ENCODE data around the gene IL22RA1.

IL22RA1 gene

GRCh38 chr1:24141311-24141997 is 1.5 kb downstream of the IL22RA1 start:
- H3K4me3 ChIP-seq (ENCODE audit: low read length), result no peak overlapping the region
- DNase-seq (ENCODE audit: low read depth, low spot score), result no peak

GRCh38 chr1:24140741-24141181 is 2.2 kb downstream of the IL22RA1 start:
- DNase-seq (ENCODE audit: low read depth, low spot score), result no peak
- H3K4me3 ChIP-seq (ENCODE audit: low read length), result no peak overlapping the region

GRCh38 chr1:24139841-24140425 is 3.0 kb downstream of the IL22RA1 start:
- DNase-seq (ENCODE audit: low read depth, low spot score), result no peak
- no peak overlapping the region for H3K4me3 ChIP-seq (ENCODE audit: low read length)

- no peak overlapping the region for H3K4me3 ChIP-seq (ENCODE audit: low read length)
- no peak for DNase-seq (ENCODE audit: low read depth, low spot score)
These were observed 3.8 kb downstream of the IL22RA1 start for GRCh38 chr1:24139222-24139489.

GRCh38 chr1:24138476-24139221 is 4.3 kb downstream of the IL22RA1 start:
- DNase-seq (ENCODE audit: low read depth, low spot score), result no peak
- H3K4me3 ChIP-seq (ENCODE audit: low read length), result no peak overlapping the region

GRCh38 chr1:24136956-24137539 is 5.9 kb downstream of the IL22RA1 start:
- no peak for DNase-seq (ENCODE audit: low read depth, low spot score)
- no peak overlapping the region for H3K4me3 ChIP-seq (ENCODE audit: low read length)

GRCh38 chr1:24134376-24134775 is 8.6 kb downstream of the IL22RA1 start:
- DNase-seq (ENCODE audit: low read depth, low spot score), result no peak
- H3K4me3 ChIP-seq (ENCODE audit: low read length), result no peak overlapping the region

- H3K4me3 ChIP-seq (ENCODE audit: low read length), result no peak overlapping the region
- DNase-seq (ENCODE audit: low read depth, low spot score), result no peak
These were observed 9.1 kb downstream of the IL22RA1 start for GRCh38 chr1:24133819-24134218.

GRCh38 chr1:24130385-24130784 is 12.6 kb downstream of the IL22RA1 start:
- no peak for DNase-seq (ENCODE audit: low read depth, low spot score)
- H3K4me3 ChIP-seq (ENCODE audit: low read length), result no peak overlapping the region

- DNase-seq (ENCODE audit: low read depth, low spot score), result no peak
- no peak overlapping the region for H3K4me3 ChIP-seq (ENCODE audit: low read length)
These were observed 15.1 kb downstream of the IL22RA1 start for GRCh38 chr1:24127801-24128363.

- H3K4me3 ChIP-seq (ENCODE audit: low read length), result no peak overlapping the region
- DNase-seq (ENCODE audit: low read depth, low spot score), result no peak
These were observed 15.7 kb downstream of the IL22RA1 start for GRCh38 chr1:24127134-24127800.

- no peak for DNase-seq (ENCODE audit: low read depth, low spot score)
- no peak overlapping the region for H3K4me3 ChIP-seq (ENCODE audit: low read length)
These were observed 16.3 kb downstream of the IL22RA1 start for GRCh38 chr1:24126672-24127023.

- no peak for DNase-seq (ENCODE audit: low read depth, low spot score)
- no peak overlapping the region for H3K4me3 ChIP-seq (ENCODE audit: low read length)
These were observed 16.8 kb downstream of the IL22RA1 start for GRCh38 chr1:24126018-24126671.

GRCh38 chr1:24125456-24125855 is 17.5 kb downstream of the IL22RA1 start:
- H3K4me3 ChIP-seq (ENCODE audit: low read length), result no peak overlapping the region
- DNase-seq (ENCODE audit: low read depth, low spot score), result no peak

- no peak for DNase-seq (ENCODE audit: low read depth, low spot score)
These were observed 18.0 kb downstream of the IL22RA1 start for GRCh38 chr1:24124980-24125379.

GRCh38 chr1:24123611-24124010 is 19.3 kb downstream of the IL22RA1 start:
- no peak overlapping the region for H3K4me3 ChIP-seq (ENCODE audit: low read length)
- no peak for DNase-seq (ENCODE audit: low read depth, low spot score)

More at GRCh38 chr1:24124980-24125379, 18.0 kb downstream of the IL22RA1 start:
- H3K4me3 ChIP-seq (ENCODE audit: low read length), result no peak overlapping the region

- no peak for DNase-seq (ENCODE audit: low read depth, low spot score)
- no peak overlapping the region for H3K4me3 ChIP-seq (ENCODE audit: low read length)
These were observed 20.2 kb downstream of the IL22RA1 start for GRCh38 chr1:24122776-24123175.

GRCh38 chr1:24121406-24121805 is 21.5 kb downstream of the IL22RA1 start:
- H3K4me3 ChIP-seq (ENCODE audit: low read length), result no peak overlapping the region
- DNase-seq (ENCODE audit: low read depth, low spot score), result no peak

- no peak for DNase-seq (ENCODE audit: low read depth, low spot score)
- no peak overlapping the region for H3K4me3 ChIP-seq (ENCODE audit: low read length)
These were observed 22.0 kb downstream of the IL22RA1 start for GRCh38 chr1:24120965-24121364.

Data from Jurkat, Clone E6-1 (cell line).